ENCODE measurements around the gene RAPGEF5. TPM values are rescaled to one million over a fixed set of nuclear protein-coding genes. Genes with fewer than 3 reads are reported as not detected.
A peak's percentile ranks its signal among the peaks of the same experiment; 100 is the strongest.

Gene RAPGEF5
- polyA plus RNA-seq, 4 donors, result 5.4 to 33.4 (median 10.1) TPM

- peaks cover 0 to 15% of the 10 kb centered on the region in 2 donors for H3K9me3 ChIP-seq (ENCODE audit: control insufficient read depth in 2 of 2, insufficient read depth in 1 of 2, low read depth in 1 of 2, low read length in 1 of 2)
- 59 to 81% (median 79%) methylated on average over 4 of the region's 4 CpGs for WGBS, 3 donors
- DNase-seq, result no peak
- FAIRE-seq, result no peak
- peaks cover 6 to 12% (median 7%) of the 10 kb centered on the region in 3 donors for H3K4me1 ChIP-seq (ENCODE audit: control insufficient read depth in 3 of 3, insufficient read depth in 2 of 3, low read depth in 1 of 3, low read length in 2 of 3)
- peaks cover 0 to 2% (median 0%) of the 10 kb centered on the region in 3 donors for H3K27me3 ChIP-seq (ENCODE audit: control insufficient read depth in 3 of 3, insufficient read depth in 3 of 3, low read length in 3 of 3)
- peaks cover 0 to 6% (median 0%) of the 10 kb centered on the region in 3 donors for H3K36me3 ChIP-seq (ENCODE audit: control insufficient read depth in 3 of 3, insufficient read depth in 2 of 3, low read depth in 1 of 3, low read length in 3 of 3)
- no peak overlapping the region for H3K4me3 ChIP-seq (ENCODE audit: low read depth in 1 of 3, low read length in 3 of 3)
- no peak overlapping the region for H3K27ac ChIP-seq (ENCODE audit: low read depth in 1 of 3, low read length in 2 of 3)
Observed at GRCh38 chr7:22271311-22271710, 85.6 kb downstream of the RAPGEF5 start.

- peaks cover 0 to 15% of the 10 kb centered on the region in 2 donors for H3K9me3 ChIP-seq (ENCODE audit: control insufficient read depth in 2 of 2, insufficient read depth in 1 of 2, low read depth in 1 of 2, low read length in 1 of 2)
- H3K4me3 ChIP-seq (ENCODE audit: low read depth in 1 of 3, low read length in 3 of 3), result no peak overlapping the region
- DNase-seq (no peak), FAIRE-seq (no peak)
- H3K4me1 ChIP-seq (ENCODE audit: control insufficient read depth in 3 of 3, insufficient read depth in 2 of 3, low read depth in 1 of 3, low read length in 2 of 3), result peaks cover 6 to 12% (median 7%) of the 10 kb centered on the region in 3 donors
- peaks cover 0 to 2% (median 0%) of the 10 kb centered on the region in 3 donors for H3K27me3 ChIP-seq (ENCODE audit: control insufficient read depth in 3 of 3, insufficient read depth in 3 of 3, low read length in 3 of 3)
- H3K36me3 ChIP-seq (ENCODE audit: control insufficient read depth in 3 of 3, insufficient read depth in 2 of 3, low read depth in 1 of 3, low read length in 3 of 3), result peaks cover 0 to 6% (median 0%) of the 10 kb centered on the region in 3 donors
- peak overlapping the region in 1 of 3 donors; percentile 43 for H3K27ac ChIP-seq (ENCODE audit: low read depth in 1 of 3, low read length in 2 of 3)
Observed at GRCh38 chr7:22270371-22270770, 86.6 kb downstream of the RAPGEF5 start.

- DNase-seq, result peak; percentile 89 to 97
- peaks cover 0 to 6% (median 0%) of the 10 kb centered on the region in 3 donors for H3K36me3 ChIP-seq (ENCODE audit: control insufficient read depth in 3 of 3, insufficient read depth in 2 of 3, low read depth in 1 of 3, low read length in 3 of 3)
- WGBS, 3 donors, result 36 to 73% (median 39%) methylated on average over 3 of the region's 3 CpGs
- H3K4me3 ChIP-seq (ENCODE audit: low read depth in 1 of 3, low read length in 3 of 3), result no peak overlapping the region
- H3K27ac ChIP-seq (ENCODE audit: low read depth in 1 of 3, low read length in 2 of 3), result peak overlapping the region; percentile 47 to 85 (median 72)
- peaks cover 6 to 12% (median 7%) of the 10 kb centered on the region in 3 donors for H3K4me1 ChIP-seq (ENCODE audit: control insufficient read depth in 3 of 3, insufficient read depth in 2 of 3, low read depth in 1 of 3, low read length in 2 of 3)
- peaks cover 0 to 2% (median 0%) of the 10 kb centered on the region in 3 donors for H3K27me3 ChIP-seq (ENCODE audit: control insufficient read depth in 3 of 3, insufficient read depth in 3 of 3, low read length in 3 of 3)
- no peak for FAIRE-seq
- peaks cover 0 to 15% of the 10 kb centered on the region in 2 donors for H3K9me3 ChIP-seq (ENCODE audit: control insufficient read depth in 2 of 2, insufficient read depth in 1 of 2, low read depth in 1 of 2, low read length in 1 of 2)
Observed at GRCh38 chr7:22269963-22270362, 87.0 kb downstream of the RAPGEF5 start.

- no peak for FAIRE-seq
- WGBS, 3 donors, result 69 to 85% (median 82%) methylated on average over 6 of the region's 6 CpGs
- no peak for DNase-seq
- peaks cover 0 to 10% of the 10 kb centered on the region in 2 donors for H3K9me3 ChIP-seq (ENCODE audit: control insufficient read depth in 2 of 2, insufficient read depth in 1 of 2, low read depth in 1 of 2, low read length in 1 of 2)
- peaks cover 6 to 12% (median 7%) of the 10 kb centered on the region in 3 donors for H3K4me1 ChIP-seq (ENCODE audit: control insufficient read depth in 3 of 3, insufficient read depth in 2 of 3, low read depth in 1 of 3, low read length in 2 of 3)
- H3K36me3 ChIP-seq (ENCODE audit: control insufficient read depth in 3 of 3, insufficient read depth in 2 of 3, low read depth in 1 of 3, low read length in 3 of 3), result peaks cover 0 to 2% (median 0%) of the 10 kb centered on the region in 3 donors
- peaks cover 0 to 2% (median 0%) of the 10 kb centered on the region in 3 donors for H3K27me3 ChIP-seq (ENCODE audit: control insufficient read depth in 3 of 3, insufficient read depth in 3 of 3, low read length in 3 of 3)
- H3K27ac ChIP-seq (ENCODE audit: low read depth in 1 of 3, low read length in 2 of 3), result peak overlapping the region in 1 of 3 donors; percentile 72
- no peak overlapping the region for H3K4me3 ChIP-seq (ENCODE audit: low read depth in 1 of 3, low read length in 3 of 3)
Observed at GRCh38 chr7:22268884-22269421, 88.0 kb downstream of the RAPGEF5 start.

- WGBS, 3 donors, result 68 to 92% (median 86%) methylated on average over 4 of the region's 4 CpGs
- no peak for FAIRE-seq
Observed at GRCh38 chr7:22267930-22268615, 88.9 kb downstream of the RAPGEF5 start.

GRCh38 chr7:22262538-22262937 lies 94.4 kb downstream of the RAPGEF5 start:
- no peaks in the 10 kb centered on the region for H3K9me3 ChIP-seq (ENCODE audit: control insufficient read depth in 2 of 2, insufficient read depth in 1 of 2, low read depth in 1 of 2, low read length in 1 of 2)
- H3K27me3 ChIP-seq (ENCODE audit: control insufficient read depth in 3 of 3, insufficient read depth in 3 of 3, low read length in 3 of 3), result no peaks in the 10 kb centered on the region
- no peak for DNase-seq
- H3K4me1 ChIP-seq (ENCODE audit: control insufficient read depth in 3 of 3, insufficient read depth in 2 of 3, low read depth in 1 of 3, low read length in 2 of 3), result no peaks in the 10 kb centered on the region
- WGBS, 3 donors, result 94% methylated on average over 4 of the region's 4 CpGs
- no peak for FAIRE-seq
- no peak overlapping the region for H3K4me3 ChIP-seq (ENCODE audit: low read depth in 1 of 3, low read length in 3 of 3)
- H3K36me3 ChIP-seq (ENCODE audit: control insufficient read depth in 3 of 3, insufficient read depth in 2 of 3, low read depth in 1 of 3, low read length in 3 of 3), result no peaks in the 10 kb centered on the region
- no peak overlapping the region for H3K27ac ChIP-seq (ENCODE audit: low read depth in 1 of 3, low read length in 2 of 3)

More at GRCh38 chr7:22267930-22268615, 88.9 kb downstream of the RAPGEF5 start:
- DNase-seq, result no peak
- Histone ChIP-seq H3K36me3 (ENCODE audit: control insufficient read depth in 3 of 3, insufficient read depth in 2 of 3, low read depth in 1 of 3, low read length in 3 of 3) (peaks cover 0 to 2% (median 0%) of the 10 kb centered on the region in 3 donors), H3K9me3 (ENCODE audit: control insufficient read depth in 2 of 2, insufficient read depth in 1 of 2, low read depth in 1 of 2, low read length in 1 of 2) (peaks cover 0 to 10% of the 10 kb centered on the region in 2 donors), H3K4me1 (ENCODE audit: control insufficient read depth in 3 of 3, insufficient read depth in 2 of 3, low read depth in 1 of 3, low read length in 2 of 3) (peaks cover 6 to 12% (median 7%) of the 10 kb centered on the region in 3 donors), H3K27me3 (ENCODE audit: control insufficient read depth in 3 of 3, insufficient read depth in 3 of 3, low read length in 3 of 3) (peaks cover 0 to 2% (median 0%) of the 10 kb centered on the region in 3 donors), H3K27ac (ENCODE audit: low read depth in 1 of 3, low read length in 2 of 3) (no peak overlapping the region), H3K4me3 (ENCODE audit: low read depth in 1 of 3, low read length in 3 of 3) (no peak overlapping the region)

- Histone ChIP-seq H3K9me3 (ENCODE audit: control insufficient read depth in 2 of 2, insufficient read depth in 1 of 2, low read depth in 1 of 2, low read length in 1 of 2) (no peaks in the 10 kb centered on the region), H3K4me3 (ENCODE audit: low read depth in 1 of 3, low read length in 3 of 3) (no peak overlapping the region), H3K27me3 (ENCODE audit: control insufficient read depth in 3 of 3, insufficient read depth in 3 of 3, low read length in 3 of 3) (no peaks in the 10 kb centered on the region), H3K4me1 (ENCODE audit: control insufficient read depth in 3 of 3, insufficient read depth in 2 of 3, low read depth in 1 of 3, low read length in 2 of 3) (peaks cover 0 to 8% (median 2%) of the 10 kb centered on the region in 3 donors), H3K27ac (ENCODE audit: low read depth in 1 of 3, low read length in 2 of 3) (no peak overlapping the region), H3K36me3 (ENCODE audit: control insufficient read depth in 3 of 3, insufficient read depth in 2 of 3, low read depth in 1 of 3, low read length in 3 of 3) (peaks cover 0 to 3% (median 1%) of the 10 kb centered on the region in 3 donors)
- no peak for DNase-seq
- WGBS, 3 donors, result 61 to 85% (median 85%) methylated on average over 2 of the region's 2 CpGs
- FAIRE-seq, result no peak
Observed at GRCh38 chr7:22256541-22257096, 100.3 kb downstream of the RAPGEF5 start.

GRCh38 chr7:22255834-22256233 lies 101.1 kb downstream of the RAPGEF5 start:
- no peak overlapping the region for H3K4me3 ChIP-seq (ENCODE audit: low read depth in 1 of 3, low read length in 3 of 3)
- H3K4me1 ChIP-seq (ENCODE audit: control insufficient read depth in 3 of 3, insufficient read depth in 2 of 3, low read depth in 1 of 3, low read length in 2 of 3), result peaks cover 0 to 8% (median 2%) of the 10 kb centered on the region in 3 donors
- H3K27me3 ChIP-seq (ENCODE audit: control insufficient read depth in 3 of 3, insufficient read depth in 3 of 3, low read length in 3 of 3), result no peaks in the 10 kb centered on the region
- H3K9me3 ChIP-seq (ENCODE audit: control insufficient read depth in 2 of 2, insufficient read depth in 1 of 2, low read depth in 1 of 2, low read length in 1 of 2), result no peaks in the 10 kb centered on the region
- peak overlapping the region in 2 of 3 donors; percentile 65 to 69 for H3K27ac ChIP-seq (ENCODE audit: low read depth in 1 of 3, low read length in 2 of 3)
- no peak for FAIRE-seq
- 65 to 75% (median 73%) methylated on average over 1 of the region's 1 CpG for WGBS, 3 donors
- peak; percentile 28 to 62 for DNase-seq
- peaks cover 0 to 3% (median 1%) of the 10 kb centered on the region in 3 donors for H3K36me3 ChIP-seq (ENCODE audit: control insufficient read depth in 3 of 3, insufficient read depth in 2 of 3, low read depth in 1 of 3, low read length in 3 of 3)

Data from small intestine (tissue), 7 donors.